Vagina (tissue), 2 donors: ENCODE results near the gene EIF1AX. TPM values are rescaled to one million over a fixed set of nuclear protein-coding genes. Genes with fewer than 3 reads are reported as not detected.

Source experiments
- DNase-seq, 2 donors: peaks; one replicate each; pipeline ENCODE4 v3.0.0-alpha.2; 2017; ENCODE audit errors: extremely low spot score in 2 of 2
- H3K27ac ChIP-seq: fragments of 200-600 bp; sonication (generic); one replicate; pipeline ENCODE4 v1.5.1; 2019
- H3K27me3 ChIP-seq: fragments of 200-600 bp; sonication (generic); one replicate; pipeline ENCODE4 v1.5.1; 2019
- H3K36me3 ChIP-seq, 2 donors: fragments of 200-600 bp; sonication (generic); one replicate each; pipeline ENCODE4 v1.5.1; 2017 to 2019
- H3K4me1 ChIP-seq: fragments of 200-600 bp; sonication (generic); one replicate; pipeline ENCODE4 v1.5.1; 2019
- H3K4me3 ChIP-seq, 2 donors: fragments of 200-600 bp; sonication (generic); 1 replicate in 1 of 2; 2 replicates in 1 of 2; pipeline ENCODE4 v1.5.1; 2016 to 2019
- H3K9me3 ChIP-seq: fragments of 200-600 bp; sonication (generic); one replicate; pipeline ENCODE4 v1.5.1; 2019
- POLR2A ChIP-seq, 2 donors: fragments of 450-650 bp; IDR thresholded peaks; one replicate each; pipeline ENCODE4 v1.6.1; 2017; ENCODE audit warnings: antibody characterized with exemption in 2 of 2, mild to moderate bottlenecking in 2 of 2, moderate library complexity in 2 of 2
- POLR2AphosphoS5 ChIP-seq, 2 donors: sonication (generic); formaldehyde crosslinking; IDR thresholded peaks; one replicate each; pipeline ENCODE4 v1.9.0; 2017; ENCODE audit warnings: antibody characterized with exemption in 2 of 2, mild to moderate bottlenecking in 2 of 2, low read depth in 1 of 2; ENCODE audit not compliant: insufficient read depth in 1 of 2
- intact Hi-C: fragments of 100-400 bp; cut with DNase I; formaldehyde crosslinking; loops from one replicate; pipeline ENCODE4 v1.15.1; 2023
- small RNA-seq: library from RNA; depleted of rRNA; stranded (forward); fragments of <200 nt; gene quantifications from one replicate; pipeline ENCODE3, GENCODE V24; 2016
- total RNA-seq: library from RNA; depleted of rRNA; stranded (reverse); fragments of >200 nt; gene quantifications from one replicate; pipeline ENCODE4 v1.2.3, GENCODE V29; 2016
- TF ChIP-seq, protein P1 (sequence below), 3 experiments: fragments of 450-650 bp in 2 of 3; fragments of 200-600 bp in 1 of 3; sonication (generic) in 1 of 3; IDR thresholded peaks; one replicate each; pipeline ENCODE4 v1.5.1; 2017 to 2019; ENCODE audit warnings: antibody characterized with exemption in 3 of 3, mild to moderate bottlenecking in 2 of 3, moderate library complexity in 2 of 3

EIF1AX gene
- total RNA-seq, 1 donor from 2014 or later = 47.6 TPM

DNA sequence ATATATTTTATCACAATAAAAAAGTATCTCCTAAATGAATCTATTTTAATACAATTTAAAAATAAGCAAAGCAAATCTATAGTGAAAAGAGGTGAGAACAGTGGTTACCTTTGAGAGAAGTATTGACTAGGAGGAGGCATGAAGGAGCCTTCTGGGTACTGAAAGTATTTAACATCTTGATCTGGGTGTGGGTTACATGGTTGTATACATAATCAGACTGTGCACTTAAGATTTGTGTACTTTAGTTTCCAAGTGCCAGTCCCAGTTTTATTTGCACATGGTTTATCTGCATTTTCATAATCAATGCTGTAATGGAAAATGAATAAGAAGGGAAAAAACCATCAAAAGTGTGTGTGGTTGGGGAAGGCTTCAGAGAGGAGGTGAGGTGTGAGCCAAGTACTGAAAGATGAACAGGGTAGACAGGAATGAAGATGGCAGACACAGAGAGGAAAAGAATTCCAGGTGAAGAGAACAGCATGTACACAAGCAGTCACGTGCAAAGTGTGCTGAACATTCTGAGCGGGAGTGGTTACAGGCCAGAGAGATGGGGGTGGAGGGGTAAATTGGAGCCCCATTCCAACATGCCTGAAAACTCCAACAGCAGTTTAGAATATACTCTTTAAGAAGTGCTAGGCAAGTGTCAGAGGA is 39.6 kb downstream of the EIF1AX start:
- no peak for DNase-seq
- no peaks in the 10 kb centered on the region for H3K36me3 ChIP-seq
- H3K27ac ChIP-seq = no peak overlapping the region
- intact Hi-C loops = no loop called here
- H3K9me3 ChIP-seq = no peaks in the 10 kb centered on the region
- no peak overlapping the region for H3K4me3 ChIP-seq
- H3K27me3 ChIP-seq = no peaks in the 10 kb centered on the region
- TF ChIP-seq POLR2A (IDR thresholded peaks at IDR 0.05) = no peak
- TF ChIP-seq, protein P1, sequence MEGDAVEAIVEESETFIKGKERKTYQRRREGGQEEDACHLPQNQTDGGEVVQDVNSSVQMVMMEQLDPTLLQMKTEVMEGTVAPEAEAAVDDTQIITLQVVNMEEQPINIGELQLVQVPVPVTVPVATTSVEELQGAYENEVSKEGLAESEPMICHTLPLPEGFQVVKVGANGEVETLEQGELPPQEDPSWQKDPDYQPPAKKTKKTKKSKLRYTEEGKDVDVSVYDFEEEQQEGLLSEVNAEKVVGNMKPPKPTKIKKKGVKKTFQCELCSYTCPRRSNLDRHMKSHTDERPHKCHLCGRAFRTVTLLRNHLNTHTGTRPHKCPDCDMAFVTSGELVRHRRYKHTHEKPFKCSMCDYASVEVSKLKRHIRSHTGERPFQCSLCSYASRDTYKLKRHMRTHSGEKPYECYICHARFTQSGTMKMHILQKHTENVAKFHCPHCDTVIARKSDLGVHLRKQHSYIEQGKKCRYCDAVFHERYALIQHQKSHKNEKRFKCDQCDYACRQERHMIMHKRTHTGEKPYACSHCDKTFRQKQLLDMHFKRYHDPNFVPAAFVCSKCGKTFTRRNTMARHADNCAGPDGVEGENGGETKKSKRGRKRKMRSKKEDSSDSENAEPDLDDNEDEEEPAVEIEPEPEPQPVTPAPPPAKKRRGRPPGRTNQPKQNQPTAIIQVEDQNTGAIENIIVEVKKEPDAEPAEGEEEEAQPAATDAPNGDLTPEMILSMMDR (IDR thresholded peaks at IDR 0.05) = no peak
- TF ChIP-seq POLR2AphosphoS5 (IDR thresholded peaks at IDR 0.05; ENCODE audit: insufficient read depth in 1 of 2, low read depth in 1 of 2) = no peak
- H3K4me1 ChIP-seq = no peaks in the 10 kb centered on the region

DNA sequence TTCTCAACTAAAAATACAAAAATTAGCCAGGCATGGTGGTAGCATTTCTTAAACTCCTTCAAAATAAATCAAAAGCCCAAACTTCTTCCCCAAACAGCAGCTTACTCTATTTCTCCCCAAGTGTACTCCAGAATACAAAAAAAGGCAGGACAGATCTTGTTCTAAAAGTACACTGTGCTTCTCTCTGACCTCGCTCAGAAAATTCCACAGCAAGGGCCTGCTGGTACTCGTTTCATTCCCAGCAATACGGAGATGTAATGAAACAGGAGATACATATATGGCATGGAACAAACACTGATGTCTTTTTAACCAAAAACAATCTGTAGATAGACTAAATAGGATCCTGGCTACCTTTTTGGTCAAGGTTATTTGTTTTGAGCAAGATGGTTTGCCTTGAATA is 50.1 kb downstream of the EIF1AX start:
- intact Hi-C loops = no loop called here
- Histone ChIP-seq H3K36me3 (no peaks in the 10 kb centered on the region), H3K4me1 (no peaks in the 10 kb centered on the region), H3K27ac (no peak overlapping the region), H3K27me3 (no peaks in the 10 kb centered on the region), H3K4me3 (no peak overlapping the region), H3K9me3 (no peaks in the 10 kb centered on the region)
- DNase-seq = no peak
- TF ChIP-seq POLR2A (IDR thresholded peaks at IDR 0.05) (no peak), POLR2AphosphoS5 (IDR thresholded peaks at IDR 0.05; ENCODE audit: insufficient read depth in 1 of 2, low read depth in 1 of 2) (no peak)
- TF ChIP-seq, protein P1 (IDR thresholded peaks at IDR 0.05) = no peak

DNA sequence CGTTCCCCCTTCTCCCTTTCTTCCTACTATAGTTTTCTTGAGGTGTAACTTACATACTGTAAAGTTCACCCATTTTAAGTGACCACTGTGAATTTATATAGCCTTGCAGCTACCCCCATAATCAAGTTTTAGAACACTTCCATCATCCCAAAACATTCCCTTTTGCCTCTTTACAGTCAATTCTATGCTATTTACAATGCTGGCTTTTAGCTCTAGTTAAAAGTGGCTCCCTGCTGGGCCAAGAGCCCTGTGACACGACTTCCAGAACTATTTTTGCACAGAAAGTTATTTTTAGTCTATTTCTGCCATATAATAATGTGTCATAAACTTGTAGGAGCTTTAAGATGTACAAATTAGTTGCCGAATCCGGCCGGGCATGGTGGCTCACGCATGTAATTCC is 51.8 kb downstream of the EIF1AX start:
- H3K9me3 ChIP-seq = no peaks in the 10 kb centered on the region
- no peak overlapping the region for H3K4me3 ChIP-seq
- no peaks in the 10 kb centered on the region for H3K36me3 ChIP-seq
- no peak for TF ChIP-seq POLR2A (IDR thresholded peaks at IDR 0.05)
- TF ChIP-seq POLR2AphosphoS5 (IDR thresholded peaks at IDR 0.05; ENCODE audit: insufficient read depth in 1 of 2, low read depth in 1 of 2) = no peak
- no peaks in the 10 kb centered on the region for H3K27me3 ChIP-seq
- no peak overlapping the region for H3K27ac ChIP-seq
- H3K4me1 ChIP-seq = no peaks in the 10 kb centered on the region
- intact Hi-C loops = no loop called here
- DNase-seq = no peak

DNA sequence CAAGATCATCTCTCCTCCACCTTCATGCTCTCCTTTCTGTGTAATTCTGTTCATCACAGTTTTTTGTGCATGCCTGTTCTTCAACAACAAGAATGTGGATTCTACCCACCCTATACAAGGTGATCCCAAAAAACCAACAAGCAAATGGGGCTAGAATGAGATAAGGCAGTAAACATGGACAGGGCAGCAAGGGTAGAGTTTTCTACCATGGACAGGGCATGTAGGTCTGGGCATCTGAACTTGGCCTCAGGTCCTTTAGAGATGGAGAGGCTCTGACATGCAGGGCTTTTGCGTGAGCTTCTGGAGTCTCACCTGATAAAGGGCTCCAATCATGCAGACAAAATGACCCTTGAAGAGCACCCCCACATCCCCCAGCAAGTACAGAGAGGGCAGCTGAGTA is 61.4 kb downstream of the EIF1AX start:
- no peak overlapping the region for H3K4me3 ChIP-seq
- no peaks in the 10 kb centered on the region for H3K36me3 ChIP-seq
- no peaks in the 10 kb centered on the region for H3K9me3 ChIP-seq
- intact Hi-C loops = no loop called here
- H3K4me1 ChIP-seq = no peaks in the 10 kb centered on the region
- TF ChIP-seq POLR2AphosphoS5 (IDR thresholded peaks at IDR 0.05; ENCODE audit: insufficient read depth in 1 of 2, low read depth in 1 of 2) (no peak), POLR2A (IDR thresholded peaks at IDR 0.05) (no peak)
- TF ChIP-seq, protein P1 (IDR thresholded peaks at IDR 0.05) = no peak
- no peak overlapping the region for H3K27ac ChIP-seq
- no peaks in the 10 kb centered on the region for H3K27me3 ChIP-seq
- DNase-seq = no peak

Small RNA genes lying within 50 kb of the gene (small RNA-seq; reads per million reads assigned to genes)
- gene RF00493 (21.7 reads per million, percentile 95 among the genes with 10 or more reads in this experiment), gene RF00494 (not detected)

Other genes with a start within 250 kb of the EIF1AX start
- gene BCLAF3, start 150.8 kb downstream of the EIF1AX start, total RNA-seq = 11.8 TPM
- gene MAP7D2, start 24.9 kb downstream of the EIF1AX start, total RNA-seq = 0.98 TPM
- gene RPS6KA3, start 125.1 kb upstream of the EIF1AX start, total RNA-seq = 22.8 TPM